ENCODE data around the gene PPP1R7. TPM values are rescaled to one million over a fixed set of nuclear protein-coding genes. Genes with fewer than 3 reads are reported as not detected.

The PPP1R7 gene
- total and polyA plus RNA-seq, 5 donors from 2014 or later = 68.0 to 150 (median 106) TPM

GRCh38 chr2:241151934-241152660 lies 1.8 kb downstream of the PPP1R7 start:
- H3K4me1 Mint-ChIP-seq = peaks cover 6 to 55% (median 40%) of the 10 kb centered on the region in 4 donors
- ATAC-seq (ENCODE audit: low read depth in 2 of 2) (no peak), DNase-seq (no peak)
- Histone ChIP-seq H3K27me3 (ENCODE audit: control insufficient read depth, insufficient read depth, low read length) (no peaks in the 10 kb centered on the region), H3K36me3 (ENCODE audit: control insufficient read depth, insufficient read depth, low read length) (peaks cover 13% of the 10 kb centered on the region), H3K27ac (ENCODE audit: insufficient read depth, low read length, poor library complexity, severe bottlenecking) (no peak overlapping the region), H3K4me3 (ENCODE audit: low read depth, low read length) (peak overlapping the region; percentile 88), H3K4me1 (ENCODE audit: control insufficient read depth, insufficient read depth, low read length, poor library complexity, severe bottlenecking) (peaks cover 24% of the 10 kb centered on the region), H3K9me3 (ENCODE audit: control insufficient read depth in 2 of 2, low read length in 2 of 2) (no peaks in the 10 kb centered on the region)
- peak overlapping the region; percentile 6 to 93 (median 74) for H3K27ac Mint-ChIP-seq
- H3K9me3 Mint-ChIP-seq = no peaks in the 10 kb centered on the region
- H3K36me3 Mint-ChIP-seq = peaks cover 6% of the 10 kb centered on the region
- peak overlapping the region; percentile 94 to 98 (median 96) for H3K4me3 Mint-ChIP-seq
- peaks cover 6% of the 10 kb centered on the region for H3K27me3 Mint-ChIP-seq

- H3K36me3 ChIP-seq (ENCODE audit: control insufficient read depth, insufficient read depth, low read length) = peaks cover 24% of the 10 kb centered on the region
- H3K9me3 ChIP-seq (ENCODE audit: control insufficient read depth in 2 of 2, low read length in 2 of 2) = no peaks in the 10 kb centered on the region
- peaks cover 16% of the 10 kb centered on the region for H3K36me3 Mint-ChIP-seq
- ATAC-seq (ENCODE audit: low read depth in 2 of 2) (no peak), DNase-seq (no peak)
- peak overlapping the region in 2 of 4 donors; percentile 38 to 39 for H3K4me3 Mint-ChIP-seq
- peaks cover 6 to 49% (median 33%) of the 10 kb centered on the region in 4 donors for H3K4me1 Mint-ChIP-seq
- peaks cover 6% of the 10 kb centered on the region for H3K27me3 Mint-ChIP-seq
- peaks cover 15% of the 10 kb centered on the region for H3K4me1 ChIP-seq (ENCODE audit: control insufficient read depth, insufficient read depth, low read length, poor library complexity, severe bottlenecking)
- no peak overlapping the region for H3K27ac Mint-ChIP-seq
- H3K27ac ChIP-seq (ENCODE audit: insufficient read depth, low read length, poor library complexity, severe bottlenecking) = no peak overlapping the region
- no peaks in the 10 kb centered on the region for H3K27me3 ChIP-seq (ENCODE audit: control insufficient read depth, insufficient read depth, low read length)
- no peak overlapping the region for H3K4me3 ChIP-seq (ENCODE audit: low read depth, low read length)
- no peaks in the 10 kb centered on the region for H3K9me3 Mint-ChIP-seq
Measured at GRCh38 chr2:241153616-241154015, 3.3 kb downstream of the PPP1R7 start.

GRCh38 chr2:241154915-241155314 lies 4.6 kb downstream of the PPP1R7 start:
- H3K9me3 Mint-ChIP-seq = no peaks in the 10 kb centered on the region
- peak overlapping the region in 1 of 4 donors; percentile 36 for H3K4me3 Mint-ChIP-seq
- peaks cover 5% of the 10 kb centered on the region for H3K27me3 Mint-ChIP-seq
- peaks cover 19% of the 10 kb centered on the region for H3K36me3 Mint-ChIP-seq
- peaks cover 37% of the 10 kb centered on the region for H3K36me3 ChIP-seq (ENCODE audit: control insufficient read depth, insufficient read depth, low read length)
- H3K27ac ChIP-seq (ENCODE audit: insufficient read depth, low read length, poor library complexity, severe bottlenecking) = no peak overlapping the region
- no peak for ATAC-seq (ENCODE audit: low read depth in 2 of 2)
- no peaks in the 10 kb centered on the region for H3K27me3 ChIP-seq (ENCODE audit: control insufficient read depth, insufficient read depth, low read length)
- H3K4me1 ChIP-seq (ENCODE audit: control insufficient read depth, insufficient read depth, low read length, poor library complexity, severe bottlenecking) = peaks cover 13% of the 10 kb centered on the region
- DNase-seq = no peak
- H3K27ac Mint-ChIP-seq = peak overlapping the region in 1 of 3 donors; percentile 11
- no peaks in the 10 kb centered on the region for H3K9me3 ChIP-seq (ENCODE audit: control insufficient read depth in 2 of 2, low read length in 2 of 2)
- H3K4me1 Mint-ChIP-seq = peaks cover 6 to 48% (median 32%) of the 10 kb centered on the region in 4 donors
- no peak overlapping the region for H3K4me3 ChIP-seq (ENCODE audit: low read depth, low read length)

- ATAC-seq (ENCODE audit: low read depth in 2 of 2) = no peak
Measured at GRCh38 chr2:241155936-241156335, 5.7 kb downstream of the PPP1R7 start.

GRCh38 chr2:241156971-241157441 lies 6.7 kb downstream of the PPP1R7 start:
- Mint-ChIP-seq H3K36me3 (peaks cover 28% of the 10 kb centered on the region), H3K4me1 (peaks cover 4 to 30% (median 15%) of the 10 kb centered on the region in 4 donors), H3K4me3 (no peak overlapping the region), H3K27me3 (no peaks in the 10 kb centered on the region), H3K27ac (peak overlapping the region; percentile 14 to 87 (median 85)), H3K9me3 (no peaks in the 10 kb centered on the region)
- Histone ChIP-seq H3K4me3 (ENCODE audit: low read depth, low read length) (no peak overlapping the region), H3K36me3 (ENCODE audit: control insufficient read depth, insufficient read depth, low read length) (peaks cover 53% of the 10 kb centered on the region), H3K27me3 (ENCODE audit: control insufficient read depth, insufficient read depth, low read length) (no peaks in the 10 kb centered on the region), H3K4me1 (ENCODE audit: control insufficient read depth, insufficient read depth, low read length, poor library complexity, severe bottlenecking) (no peaks in the 10 kb centered on the region), H3K27ac (ENCODE audit: insufficient read depth, low read length, poor library complexity, severe bottlenecking) (no peak overlapping the region), H3K9me3 (ENCODE audit: control insufficient read depth in 2 of 2, low read length in 2 of 2) (no peaks in the 10 kb centered on the region)
- DNase-seq (no peak), ATAC-seq (ENCODE audit: low read depth in 2 of 2) (no peak)

More at GRCh38 chr2:241155936-241156335, 5.7 kb downstream of the PPP1R7 start:
- Mint-ChIP-seq H3K36me3 (peaks cover 25% of the 10 kb centered on the region), H3K27me3 (no peaks in the 10 kb centered on the region), H3K9me3 (no peaks in the 10 kb centered on the region), H3K4me3 (peak overlapping the region in 1 of 4 donors; percentile 46), H3K27ac (peak overlapping the region in 1 of 3 donors; percentile 20), H3K4me1 (peaks cover 6 to 41% (median 25%) of the 10 kb centered on the region in 4 donors)
- no peak for DNase-seq
- H3K27ac ChIP-seq (ENCODE audit: insufficient read depth, low read length, poor library complexity, severe bottlenecking) = no peak overlapping the region
- no peaks in the 10 kb centered on the region for H3K9me3 ChIP-seq (ENCODE audit: control insufficient read depth in 2 of 2, low read length in 2 of 2)
- no peak overlapping the region for H3K4me3 ChIP-seq (ENCODE audit: low read depth, low read length)
- H3K27me3 ChIP-seq (ENCODE audit: control insufficient read depth, insufficient read depth, low read length) = no peaks in the 10 kb centered on the region
- peaks cover 44% of the 10 kb centered on the region for H3K36me3 ChIP-seq (ENCODE audit: control insufficient read depth, insufficient read depth, low read length)
- H3K4me1 ChIP-seq (ENCODE audit: control insufficient read depth, insufficient read depth, low read length, poor library complexity, severe bottlenecking) = peaks cover 6% of the 10 kb centered on the region

- H3K27ac Mint-ChIP-seq = no peak overlapping the region
- peaks cover 60% of the 10 kb centered on the region for H3K36me3 ChIP-seq (ENCODE audit: control insufficient read depth, insufficient read depth, low read length)
Measured at GRCh38 chr2:241157841-241158545, 7.7 kb downstream of the PPP1R7 start.

GRCh38 chr2:241158546-241158900 lies 8.3 kb downstream of the PPP1R7 start:
- Mint-ChIP-seq H3K9me3 (no peaks in the 10 kb centered on the region), H3K36me3 (peaks cover 28% of the 10 kb centered on the region), H3K27ac (no peak overlapping the region), H3K4me3 (no peak overlapping the region), H3K27me3 (no peaks in the 10 kb centered on the region), H3K4me1 (peaks cover 0 to 20% (median 5%) of the 10 kb centered on the region in 4 donors)
- H3K4me1 ChIP-seq (ENCODE audit: control insufficient read depth, insufficient read depth, low read length, poor library complexity, severe bottlenecking) = no peaks in the 10 kb centered on the region
- no peak overlapping the region for H3K4me3 ChIP-seq (ENCODE audit: low read depth, low read length)
- H3K27me3 ChIP-seq (ENCODE audit: control insufficient read depth, insufficient read depth, low read length) = no peaks in the 10 kb centered on the region
- no peak overlapping the region for H3K27ac ChIP-seq (ENCODE audit: insufficient read depth, low read length, poor library complexity, severe bottlenecking)
- no peaks in the 10 kb centered on the region for H3K9me3 ChIP-seq (ENCODE audit: control insufficient read depth in 2 of 2, low read length in 2 of 2)
- H3K36me3 ChIP-seq (ENCODE audit: control insufficient read depth, insufficient read depth, low read length) = peaks cover 62% of the 10 kb centered on the region
- ATAC-seq (ENCODE audit: low read depth in 2 of 2) (no peak), DNase-seq (no peak)

More at GRCh38 chr2:241157841-241158545, 7.7 kb downstream of the PPP1R7 start:
- no peaks in the 10 kb centered on the region for H3K27me3 Mint-ChIP-seq
- H3K4me1 Mint-ChIP-seq = peaks cover 0 to 25% (median 10%) of the 10 kb centered on the region in 4 donors
- Histone ChIP-seq H3K9me3 (ENCODE audit: control insufficient read depth in 2 of 2, low read length in 2 of 2) (no peaks in the 10 kb centered on the region), H3K27ac (ENCODE audit: insufficient read depth, low read length, poor library complexity, severe bottlenecking) (no peak overlapping the region), H3K4me3 (ENCODE audit: low read depth, low read length) (no peak overlapping the region), H3K27me3 (ENCODE audit: control insufficient read depth, insufficient read depth, low read length) (no peaks in the 10 kb centered on the region), H3K4me1 (ENCODE audit: control insufficient read depth, insufficient read depth, low read length, poor library complexity, severe bottlenecking) (no peaks in the 10 kb centered on the region)
- no peak overlapping the region for H3K4me3 Mint-ChIP-seq
- DNase-seq (no peak), ATAC-seq (ENCODE audit: low read depth in 2 of 2) (no peak)
- H3K36me3 Mint-ChIP-seq = peaks cover 32% of the 10 kb centered on the region
- H3K9me3 Mint-ChIP-seq = no peaks in the 10 kb centered on the region
